Keratinocyte (primary cell): Measurements from ENCODE around the gene APOA4. TPM values are rescaled to one million over a fixed set of nuclear protein-coding genes. Genes with fewer than 3 reads are reported as not detected.

Experiments
- DNase-seq: peaks from one replicate; pipeline ENCODE4 v3.0.0-alpha.2; 2011; ENCODE audit warnings: low read depth, missing footprints, low spot score
- FAIRE-seq: peaks from 2 replicates; lab custom pipeline; 2011; peaks lifted over from hg19 to GRCh38; lab: Jason Lieb, UNC
- H2AFZ ChIP-seq: 2 replicates; pipeline ENCODE4 v1.6.0; 2012; ENCODE audit warnings: low read length, control low read depth, inconsistent platforms; ENCODE audit not compliant: control insufficient read depth
- H3K27ac ChIP-seq: 2 replicates; pipeline ENCODE4 v1.5.1; 2011; ENCODE audit warnings: low read length; ENCODE audit not compliant: control insufficient read depth, insufficient read depth
- H3K27me3 ChIP-seq: 3 replicates; pipeline ENCODE4 v1.6.0; 2011; ENCODE audit warnings: low read length; ENCODE audit not compliant: control insufficient read depth, insufficient read depth; ENCODE audit errors: extremely low read depth
- H3K36me3 ChIP-seq, 2 experiments: 2 replicates in 1 of 2; 3 replicates in 1 of 2; pipeline ENCODE4 v1.5.1; 2011; ENCODE audit warnings: low read length in 2 of 2, mild to moderate bottlenecking in 1 of 2; ENCODE audit not compliant: control insufficient read depth in 2 of 2, insufficient read depth in 2 of 2; ENCODE audit errors: extremely low read depth in 1 of 2
- H3K4me1 ChIP-seq: 3 replicates; pipeline ENCODE4 v1.5.1; 2011; ENCODE audit warnings: low read length; ENCODE audit not compliant: control insufficient read depth, insufficient read depth; ENCODE audit errors: extremely low read depth
- H3K4me2 ChIP-seq: 3 replicates; pipeline ENCODE4 v1.6.0; 2011; ENCODE audit warnings: low read depth, low read length; ENCODE audit not compliant: control insufficient read depth, insufficient read depth; ENCODE audit errors: extremely low read depth
- H3K4me3 ChIP-seq, 3 experiments: fragments of 200-600 bp in 1 of 3; sonication (generic) in 1 of 3; 2 replicates in 2 of 3; 3 replicates in 1 of 3; pipeline ENCODE4 v1.5.1; 2011 to 2016; ENCODE audit warnings: low read length in 3 of 3, mild to moderate bottlenecking in 3 of 3, control low read depth in 2 of 3, inconsistent platforms in 1 of 3, low read depth in 1 of 3, mixed read lengths in 1 of 3, mixed run types in 1 of 3, moderate library complexity in 1 of 3; ENCODE audit not compliant: control insufficient read depth in 2 of 3, insufficient read depth in 2 of 3; ENCODE audit errors: extremely low read depth in 1 of 3
- H3K79me2 ChIP-seq: 2 replicates; pipeline ENCODE4 v1.6.0; 2012; ENCODE audit warnings: low read length; ENCODE audit not compliant: control insufficient read depth, insufficient read depth
- H3K9ac ChIP-seq: 3 replicates; pipeline ENCODE4 v1.6.0; 2011; ENCODE audit warnings: low read length; ENCODE audit not compliant: control insufficient read depth, insufficient read depth; ENCODE audit errors: extremely low read depth
- H3K9me1 ChIP-seq: 3 replicates; pipeline ENCODE4 v1.6.0; 2011; ENCODE audit warnings: low read length; ENCODE audit not compliant: control insufficient read depth, insufficient read depth; ENCODE audit errors: extremely low read depth
- H3K9me3 ChIP-seq: 2 replicates; pipeline ENCODE4 v1.5.1; 2012; ENCODE audit warnings: low read depth, low read length; ENCODE audit not compliant: control insufficient read depth
- H4K20me1 ChIP-seq: 3 replicates; pipeline ENCODE4 v1.6.0; 2011; ENCODE audit warnings: low read length; ENCODE audit not compliant: control insufficient read depth, insufficient read depth; ENCODE audit errors: extremely low read depth
- EZH2 ChIP-seq: IDR thresholded peaks from one replicate; pipeline ENCODE4 v1.6.1; 2012; ENCODE audit warnings: inconsistent platforms, mild to moderate bottlenecking, low read length, moderate library complexity
- dilution Hi-C: fragments of 300-500 bp; cut with MboI; formaldehyde crosslinking; loops from one replicate; pipeline ENCODE4 v1.7.0; 2020; ENCODE audit warnings: low sequenced_read_pairs; ENCODE audit not compliant: extremely low pct_ligation_motif_present
- polyA plus RNA-seq, 5 experiments: library from polyadenylated mRNA; depleted of rRNA in 3 of 5; stranded (reverse) in 3 of 5; stranded (forward) in 1 of 5; unstranded in 1 of 5; fragments of >200 nt; gene quantifications; 1 replicate in 1 of 5; 2 replicates in 3 of 5; 3 replicates in 1 of 5; pipeline versions ENCODE4 v1.2.1 to v1.2.3, GENCODE V29; 2011 to 2012; ENCODE audit warnings: missing spikeins in 2 of 5, low read depth in 1 of 5, low replicate concordance in 1 of 5
- TF ChIP-seq, protein P1 (sequence below), 3 experiments: IDR thresholded peaks in 1 of 3; conservative IDR thresholded peaks in 1 of 3; optimal IDR thresholded peaks in 1 of 3; 2 replicates in 2 of 3; 3 replicates in 1 of 3; pipeline versions ENCODE3 to v1.5.1; 2011; ENCODE audit warnings: low read length in 3 of 3, mild to moderate bottlenecking in 3 of 3, moderate library complexity in 2 of 3, control low read depth in 1 of 3, inconsistent platforms in 1 of 3; ENCODE audit not compliant: insufficient read depth in 2 of 3; ENCODE audit errors: extremely low read depth in 1 of 3

Gene APOA4
- polyA plus RNA-seq, 1 donor (not counting 4 experiments of a cell fraction or from before 2014, with no cell fraction given): not detected

DNA sequence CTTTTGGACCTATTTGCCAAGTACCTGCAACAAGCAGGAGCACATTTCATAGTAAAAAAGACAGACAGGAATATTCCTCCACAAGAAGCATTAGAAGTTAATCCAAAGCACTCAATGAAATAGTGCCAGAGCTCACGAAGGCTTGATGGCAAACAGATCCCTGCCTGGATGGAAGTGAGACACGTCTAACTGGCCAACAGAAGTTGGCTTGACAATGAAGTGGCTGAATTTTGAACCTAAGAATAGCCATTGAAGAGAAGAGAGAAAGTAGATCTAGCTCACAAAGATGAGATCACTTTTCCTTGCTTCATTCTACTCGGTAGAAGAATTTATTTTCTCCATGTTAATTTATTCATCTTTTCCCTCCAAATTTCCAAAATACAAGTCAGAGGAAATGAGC, 45.0 kb upstream of the APOA4 start:
- no peak overlapping the region for H3K27ac ChIP-seq
- peaks cover 17 to 26% of the 10 kb centered on the region in 2 experiments for H3K36me3 ChIP-seq
- no peak overlapping the region for H3K9ac ChIP-seq
- no peak for DNase-seq
- no peak for FAIRE-seq
- no peaks in the 10 kb centered on the region for H3K79me2 ChIP-seq
- H3K4me3 ChIP-seq: no peak overlapping the region
- no peak overlapping the region for H3K4me2 ChIP-seq
- H3K9me1 ChIP-seq: no peaks in the 10 kb centered on the region
- H3K9me3 ChIP-seq: no peaks in the 10 kb centered on the region
- H2AFZ ChIP-seq: no peak overlapping the region
- dilution Hi-C loops: no loop called here
- H4K20me1 ChIP-seq: no peaks in the 10 kb centered on the region
- H3K27me3 ChIP-seq: no peaks in the 10 kb centered on the region
- TF ChIP-seq EZH2: no peak
- TF ChIP-seq, protein P1, sequence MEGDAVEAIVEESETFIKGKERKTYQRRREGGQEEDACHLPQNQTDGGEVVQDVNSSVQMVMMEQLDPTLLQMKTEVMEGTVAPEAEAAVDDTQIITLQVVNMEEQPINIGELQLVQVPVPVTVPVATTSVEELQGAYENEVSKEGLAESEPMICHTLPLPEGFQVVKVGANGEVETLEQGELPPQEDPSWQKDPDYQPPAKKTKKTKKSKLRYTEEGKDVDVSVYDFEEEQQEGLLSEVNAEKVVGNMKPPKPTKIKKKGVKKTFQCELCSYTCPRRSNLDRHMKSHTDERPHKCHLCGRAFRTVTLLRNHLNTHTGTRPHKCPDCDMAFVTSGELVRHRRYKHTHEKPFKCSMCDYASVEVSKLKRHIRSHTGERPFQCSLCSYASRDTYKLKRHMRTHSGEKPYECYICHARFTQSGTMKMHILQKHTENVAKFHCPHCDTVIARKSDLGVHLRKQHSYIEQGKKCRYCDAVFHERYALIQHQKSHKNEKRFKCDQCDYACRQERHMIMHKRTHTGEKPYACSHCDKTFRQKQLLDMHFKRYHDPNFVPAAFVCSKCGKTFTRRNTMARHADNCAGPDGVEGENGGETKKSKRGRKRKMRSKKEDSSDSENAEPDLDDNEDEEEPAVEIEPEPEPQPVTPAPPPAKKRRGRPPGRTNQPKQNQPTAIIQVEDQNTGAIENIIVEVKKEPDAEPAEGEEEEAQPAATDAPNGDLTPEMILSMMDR (optimal IDR thresholded peaks at IDR 0.05 in 1 of 3, IDR thresholded peaks at IDR 0.05 in 1 of 3, conservative IDR thresholded peaks at IDR 0.05 in 1 of 3; ENCODE audit: extremely low read depth in 1 of 3, insufficient read depth in 2 of 3, low read length in 3 of 3): no peak
- peaks cover 19% of the 10 kb centered on the region for H3K4me1 ChIP-seq

DNA sequence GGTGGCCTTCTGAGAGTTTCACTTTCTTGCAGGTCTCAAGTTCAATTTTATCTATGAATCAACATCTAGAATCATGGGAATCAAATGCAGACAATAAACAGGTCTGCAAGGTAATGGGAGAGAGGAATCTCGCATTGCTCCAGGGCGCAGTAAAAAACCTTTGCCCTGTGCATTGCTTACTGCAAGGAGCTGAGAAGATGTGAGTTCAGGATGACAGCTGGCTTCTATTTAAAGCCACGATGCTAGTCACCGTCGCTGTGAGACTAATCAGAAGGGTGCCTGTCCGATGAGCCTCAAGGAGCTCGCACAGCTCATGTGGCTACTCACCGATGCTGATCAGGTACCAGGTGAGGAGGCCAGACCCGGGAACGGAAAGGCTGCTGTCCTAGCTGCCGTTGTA, 44.5 kb upstream of the APOA4 start:
- peaks cover 19% of the 10 kb centered on the region for H3K4me1 ChIP-seq
- DNase-seq: no peak
- no peaks in the 10 kb centered on the region for H3K9me3 ChIP-seq
- FAIRE-seq: no peak
- dilution Hi-C loops: no loop called here
- no peak overlapping the region for H3K4me2 ChIP-seq
- peaks cover 14 to 22% of the 10 kb centered on the region in 2 experiments for H3K36me3 ChIP-seq
- H3K4me3 ChIP-seq: no peak overlapping the region
- H3K27ac ChIP-seq: no peak overlapping the region
- no peaks in the 10 kb centered on the region for H3K9me1 ChIP-seq
- no peaks in the 10 kb centered on the region for H4K20me1 ChIP-seq
- no peak overlapping the region for H2AFZ ChIP-seq
- no peaks in the 10 kb centered on the region for H3K27me3 ChIP-seq
- no peaks in the 10 kb centered on the region for H3K79me2 ChIP-seq
- TF ChIP-seq, protein P1 (optimal IDR thresholded peaks at IDR 0.05 in 1 of 3, IDR thresholded peaks at IDR 0.05 in 1 of 3, conservative IDR thresholded peaks at IDR 0.05 in 1 of 3; ENCODE audit: extremely low read depth in 1 of 3, insufficient read depth in 2 of 3, low read length in 3 of 3): no peak
- H3K9ac ChIP-seq: no peak overlapping the region
